Omental fat pad (tissue), 4 donors: ENCODE data around the gene ZNF331. TPM values are rescaled to one million over a fixed set of nuclear protein-coding genes. Genes with fewer than 3 reads are reported as not detected.
A peak's percentile ranks its signal among the peaks of the same experiment; 100 is the strongest.

ENCODE experiments used
- ATAC-seq: fragments of 150-250 bp; one replicate; pipeline ENCODE4 v1.9.1; 2016; ENCODE audit warnings: mild to moderate bottlenecking, moderate library complexity; ENCODE audit not compliant: low FRiP score
- DNase-seq: peaks from one replicate; pipeline ENCODE4 v3.0.0-alpha.2; 2019; ENCODE audit warnings: low spot score
- total RNA-seq, 4 donors: library from RNA; depleted of rRNA; stranded (reverse); fragments of >200 nt; gene quantifications; one replicate each; pipeline ENCODE4 v1.1.0, GENCODE V29; 2016
- TF ChIP-seq, protein P1 (sequence below), 3 donors: fragments of 450-650 bp; IDR thresholded peaks; one replicate each; pipeline ENCODE4 v1.5.1; 2016 to 2017; ENCODE audit warnings: antibody characterized with exemption in 3 of 3, mild to moderate bottlenecking in 3 of 3, moderate library complexity in 2 of 3

The ZNF331 gene
- total RNA-seq, 4 donors from 2014 or later = 29.9 to 415 (median 55.0) TPM

DNA sequence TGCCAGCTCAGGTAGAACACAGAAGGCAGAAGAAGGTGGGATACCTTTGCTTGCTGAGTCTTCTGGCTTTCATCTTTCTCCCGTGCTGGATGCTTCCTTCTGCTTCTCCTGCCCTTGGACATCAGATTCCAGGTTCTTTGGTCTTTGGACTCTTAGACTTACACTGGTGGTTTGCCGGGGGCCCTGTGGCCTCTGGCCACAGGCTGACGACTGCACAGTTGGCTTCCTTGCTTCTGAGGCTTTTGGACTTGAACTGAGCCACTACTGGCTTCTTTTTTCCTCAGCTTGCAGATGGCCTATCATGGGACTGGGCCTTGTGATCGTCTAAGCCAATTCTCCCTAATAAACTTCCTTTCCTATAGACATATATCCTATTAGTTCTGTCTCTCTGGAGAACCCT lies 19.8 kb upstream of the ZNF331 start:
- DNase-seq (no peak), ATAC-seq (no peak)
- TF ChIP-seq, protein P1, sequence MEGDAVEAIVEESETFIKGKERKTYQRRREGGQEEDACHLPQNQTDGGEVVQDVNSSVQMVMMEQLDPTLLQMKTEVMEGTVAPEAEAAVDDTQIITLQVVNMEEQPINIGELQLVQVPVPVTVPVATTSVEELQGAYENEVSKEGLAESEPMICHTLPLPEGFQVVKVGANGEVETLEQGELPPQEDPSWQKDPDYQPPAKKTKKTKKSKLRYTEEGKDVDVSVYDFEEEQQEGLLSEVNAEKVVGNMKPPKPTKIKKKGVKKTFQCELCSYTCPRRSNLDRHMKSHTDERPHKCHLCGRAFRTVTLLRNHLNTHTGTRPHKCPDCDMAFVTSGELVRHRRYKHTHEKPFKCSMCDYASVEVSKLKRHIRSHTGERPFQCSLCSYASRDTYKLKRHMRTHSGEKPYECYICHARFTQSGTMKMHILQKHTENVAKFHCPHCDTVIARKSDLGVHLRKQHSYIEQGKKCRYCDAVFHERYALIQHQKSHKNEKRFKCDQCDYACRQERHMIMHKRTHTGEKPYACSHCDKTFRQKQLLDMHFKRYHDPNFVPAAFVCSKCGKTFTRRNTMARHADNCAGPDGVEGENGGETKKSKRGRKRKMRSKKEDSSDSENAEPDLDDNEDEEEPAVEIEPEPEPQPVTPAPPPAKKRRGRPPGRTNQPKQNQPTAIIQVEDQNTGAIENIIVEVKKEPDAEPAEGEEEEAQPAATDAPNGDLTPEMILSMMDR (IDR thresholded peaks at IDR 0.05) = no peak

DNA sequence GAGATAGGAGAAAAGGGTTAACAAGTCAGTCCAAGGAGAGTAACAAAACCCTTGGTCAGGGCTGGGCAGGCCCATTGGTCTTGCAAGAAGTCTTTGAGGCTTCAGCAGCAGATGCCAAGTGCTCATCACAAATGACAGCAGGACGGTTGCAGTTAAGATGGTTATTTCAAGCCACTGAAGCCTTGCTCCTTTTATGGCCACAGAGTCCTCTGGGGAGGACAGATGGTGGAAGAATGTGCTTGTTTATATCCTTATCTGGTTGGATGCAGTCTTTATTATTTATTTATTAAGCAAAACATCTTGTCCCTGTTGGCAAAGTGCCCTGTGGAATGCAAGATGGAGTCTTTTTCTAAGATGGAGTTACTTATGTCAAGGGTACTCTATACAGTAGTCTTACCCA lies 19.2 kb upstream of the ZNF331 start:
- TF ChIP-seq, protein P1 (IDR thresholded peaks at IDR 0.05) = no peak
- no peak for DNase-seq
- no peak for ATAC-seq

DNA sequence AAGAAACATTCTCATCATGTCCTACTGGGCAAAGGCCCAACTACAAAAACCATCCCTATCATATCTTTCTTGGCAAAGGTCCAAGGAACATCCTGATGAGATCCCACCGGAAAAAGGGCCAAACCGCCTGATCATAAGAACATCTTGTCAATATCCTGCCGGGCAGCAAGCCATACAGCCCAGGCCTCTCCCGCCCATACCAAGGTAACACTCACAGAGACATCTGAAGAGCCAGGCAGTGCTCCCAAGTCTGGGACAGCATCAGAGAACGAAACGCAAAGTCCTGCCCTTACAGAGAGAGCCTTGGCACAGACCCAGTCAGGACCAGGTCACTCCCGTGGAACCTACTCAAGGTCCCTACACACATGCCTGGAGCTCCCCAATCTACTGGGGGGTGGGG lies 18.5 kb upstream of the ZNF331 start:
- TF ChIP-seq, protein P1 (IDR thresholded peaks at IDR 0.05) = no peak
- DNase-seq = no peak
- ATAC-seq = no peak

DNA sequence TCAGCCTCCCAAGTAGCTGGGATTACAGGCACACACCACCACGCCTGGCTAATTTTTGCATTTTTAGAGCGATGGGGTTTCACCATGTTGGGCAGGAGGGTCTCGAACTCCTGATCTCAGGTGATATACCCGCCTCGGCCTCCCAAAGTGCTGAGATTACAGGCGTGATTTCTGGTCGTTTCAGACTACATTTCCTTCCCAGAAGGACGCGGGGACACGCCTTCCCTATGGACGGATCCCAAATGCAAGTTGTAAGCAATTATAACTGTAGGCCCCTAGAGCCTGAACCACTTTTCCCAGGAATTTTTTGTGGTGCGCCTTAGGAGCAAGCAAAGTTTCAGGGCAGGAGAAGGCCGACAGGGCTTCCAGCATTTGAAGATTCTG lies 17.8 kb upstream of the ZNF331 start:
- DNase-seq = no peak
- no peak for ATAC-seq
- TF ChIP-seq, protein P1 (IDR thresholded peaks at IDR 0.05) = no peak

DNA sequence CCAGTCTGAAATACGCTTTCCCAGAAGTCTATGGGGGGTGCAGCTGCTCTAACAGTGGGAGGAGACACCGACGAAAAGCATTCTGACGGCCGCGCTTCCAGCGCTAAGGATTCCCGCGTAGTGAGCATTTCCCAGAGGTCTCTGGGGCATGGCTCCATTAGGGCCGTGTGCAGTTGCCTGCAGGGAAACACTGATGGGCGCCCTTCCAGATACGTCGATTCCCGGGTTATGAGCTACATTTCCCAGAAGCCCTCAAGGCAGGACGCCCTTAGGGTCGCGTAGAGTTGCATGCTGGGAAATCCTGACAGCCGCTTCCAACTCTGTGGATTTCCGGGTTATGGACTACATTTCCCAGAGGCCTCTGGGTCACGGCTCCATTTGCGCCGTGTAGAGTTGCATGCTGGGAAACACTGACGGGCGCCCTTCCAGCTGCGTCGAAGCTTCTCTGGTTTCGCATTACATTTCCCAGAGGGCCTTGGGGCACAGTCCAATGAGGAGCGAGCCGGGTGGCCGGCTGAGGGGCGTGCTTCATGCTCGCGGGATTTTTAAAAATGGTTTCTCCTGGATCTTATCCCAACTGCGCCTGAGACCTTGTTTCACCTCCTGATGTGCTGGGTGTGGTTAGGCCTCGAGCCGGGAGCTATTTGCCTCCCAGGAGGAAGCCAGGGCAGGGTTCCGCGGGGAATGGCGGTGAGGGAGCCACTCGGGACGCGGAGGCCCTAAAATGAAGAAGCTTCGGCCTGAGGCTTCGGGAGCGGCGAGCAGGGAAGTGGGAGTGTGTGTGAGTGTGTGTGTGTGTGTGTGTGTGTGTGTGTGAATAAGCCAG lies 17.2 kb upstream of the ZNF331 start:
- ATAC-seq (peak; percentile 100), DNase-seq (peak; percentile 79)
- TF ChIP-seq, protein P1 (IDR thresholded peaks at IDR 0.05) = no peak

DNA sequence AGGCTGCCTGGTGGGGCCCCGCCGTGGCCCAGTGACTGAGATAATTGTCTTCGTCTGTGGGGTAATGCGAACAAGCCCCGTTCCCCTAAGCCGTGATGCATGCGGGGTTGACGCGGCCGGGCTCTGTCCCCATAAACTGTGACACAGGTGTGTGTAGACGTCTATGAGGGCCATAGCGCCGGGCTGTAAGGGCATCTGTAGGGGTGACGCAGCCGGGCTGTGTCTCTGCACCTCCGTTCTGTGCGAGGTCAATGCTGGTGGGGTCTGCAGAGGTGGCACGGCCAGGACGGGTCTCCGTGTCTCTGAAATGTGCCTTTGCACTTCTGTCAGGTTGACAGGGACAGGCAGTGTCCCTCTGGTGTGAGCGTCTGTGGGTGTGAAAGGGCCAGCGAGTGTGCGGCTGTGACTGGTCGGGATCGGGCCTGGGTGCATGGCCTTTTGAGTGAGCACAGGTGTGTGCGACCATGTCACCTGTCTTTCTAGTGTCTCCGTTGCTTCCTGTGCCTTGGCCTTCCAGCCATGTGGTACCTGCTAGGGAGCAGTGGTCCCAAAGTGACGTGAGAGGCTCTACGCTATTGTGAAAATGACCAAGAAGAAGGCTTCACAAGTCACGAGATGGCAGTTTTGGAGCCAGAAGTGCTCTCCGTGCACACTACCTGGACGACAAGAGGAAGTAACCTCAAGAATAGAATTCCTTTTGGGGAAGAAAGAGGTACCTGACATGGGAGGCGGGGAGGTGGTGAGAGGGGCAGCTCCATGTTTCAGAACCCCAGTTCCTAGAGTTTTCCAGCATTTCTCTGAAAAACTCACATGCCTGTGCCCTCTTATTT lies 16.4 kb upstream of the ZNF331 start:
- no peak for DNase-seq
- ATAC-seq = no peak
- TF ChIP-seq, protein P1 (IDR thresholded peaks at IDR 0.05) = no peak
